ENCODE data around the gene LCN1.
A peak's percentile ranks its signal among the peaks of the same experiment; 100 is the strongest.
"Not testable (repeated sequence)": the region's sequence is repeated elsewhere in the genome, so short reads cannot be mapped to it uniquely, and the experiment has no call there.

Gene LCN1

DNA sequence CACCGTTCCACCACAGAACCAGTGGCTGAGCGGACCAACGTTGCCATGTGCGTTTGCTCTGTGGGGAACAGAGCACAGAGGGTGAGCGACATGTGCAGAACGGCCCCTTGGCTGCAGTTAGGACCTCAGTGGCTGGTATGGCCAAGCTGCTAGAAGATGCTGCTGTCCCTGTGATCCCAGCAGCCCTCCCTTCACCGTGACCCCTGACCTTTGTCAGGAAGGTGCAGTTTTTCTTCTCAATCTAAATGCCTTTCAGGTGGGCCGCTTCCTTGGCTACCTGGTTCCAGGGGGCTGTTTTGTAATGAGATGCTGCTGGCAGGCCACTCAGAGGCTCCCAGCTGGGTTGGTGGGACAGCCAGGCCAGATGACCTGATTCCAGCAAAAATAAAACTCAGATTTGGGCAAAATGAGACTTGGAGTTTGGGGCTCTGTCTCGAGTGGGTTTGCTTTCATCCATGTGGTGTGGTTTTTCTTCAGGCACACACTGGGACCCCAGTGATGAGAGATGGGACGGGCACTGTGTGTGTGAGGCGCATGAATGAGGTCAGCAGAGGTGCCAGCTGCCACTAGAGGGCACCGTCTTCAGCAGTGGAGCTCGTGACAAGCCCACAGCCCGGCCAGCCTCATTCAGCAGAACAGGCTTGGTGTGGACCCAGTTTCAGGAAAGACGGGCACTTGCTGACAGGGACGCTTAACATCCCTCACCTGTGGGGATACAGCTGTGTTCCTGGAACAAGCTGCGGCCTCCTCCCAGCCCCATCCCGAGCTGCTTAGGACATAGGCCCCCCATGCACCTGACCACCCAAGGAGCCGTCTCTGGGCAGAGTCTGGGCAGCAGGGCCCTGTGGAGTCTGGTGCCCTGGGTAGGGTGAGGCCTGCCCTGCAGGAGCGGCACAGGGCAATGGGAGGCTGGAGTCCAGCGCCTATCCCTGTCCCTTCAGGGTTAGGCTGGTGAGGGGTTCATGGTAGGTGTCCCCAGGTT lies 16.7 kb upstream of the LCN1 start:
- DNase-seq (ENCODE audit: low spot score) = peak; percentile 86

- no peak for DNase-seq (ENCODE audit: low spot score)
These were observed 15.6 kb upstream of the LCN1 start for GRCh38 chr9:135505406-135506187.

DNA sequence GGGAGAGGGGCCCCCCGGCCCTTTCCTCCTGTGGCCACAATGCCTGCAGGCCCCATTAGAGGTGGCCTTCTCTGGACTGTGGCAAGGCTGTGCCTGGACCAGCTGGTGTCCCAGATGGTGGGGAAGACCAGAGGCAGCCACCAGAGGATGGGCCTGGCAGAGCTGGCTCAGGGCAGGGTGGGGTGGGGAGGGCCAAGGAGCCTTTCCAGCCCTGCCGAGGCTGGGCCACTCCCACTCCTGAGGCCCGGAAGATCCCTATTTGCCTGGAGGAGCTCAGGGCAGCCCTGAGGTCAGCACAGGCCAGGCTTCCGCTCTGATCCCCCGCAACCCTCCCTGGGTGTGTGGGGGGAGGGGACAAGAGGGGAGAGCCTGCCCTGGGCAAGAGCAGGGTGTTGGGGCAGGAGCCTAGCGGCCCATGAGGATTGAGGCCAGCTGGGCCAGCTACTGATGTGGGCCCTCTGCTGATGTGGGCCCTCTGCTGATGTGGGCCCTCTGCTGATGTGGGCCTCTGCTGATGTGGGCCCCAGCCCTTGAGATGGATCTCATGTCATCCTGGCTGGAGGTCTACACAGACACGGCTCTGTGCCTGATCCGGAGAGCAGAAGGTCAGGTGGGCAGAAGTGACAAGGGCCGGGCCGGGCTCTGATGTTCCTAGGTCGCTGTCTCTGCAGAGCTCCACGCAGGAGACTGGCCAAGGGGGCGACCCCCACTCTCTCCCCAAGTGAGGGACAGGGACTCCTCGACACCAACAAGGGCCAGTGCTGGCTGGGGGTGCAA lies 14.7 kb upstream of the LCN1 start:
- no peak for DNase-seq (ENCODE audit: low spot score)

GRCh38 chr9:135507104-135508035 lies 13.9 kb upstream of the LCN1 start:
- DNase-seq (ENCODE audit: low spot score) = no peak

DNA sequence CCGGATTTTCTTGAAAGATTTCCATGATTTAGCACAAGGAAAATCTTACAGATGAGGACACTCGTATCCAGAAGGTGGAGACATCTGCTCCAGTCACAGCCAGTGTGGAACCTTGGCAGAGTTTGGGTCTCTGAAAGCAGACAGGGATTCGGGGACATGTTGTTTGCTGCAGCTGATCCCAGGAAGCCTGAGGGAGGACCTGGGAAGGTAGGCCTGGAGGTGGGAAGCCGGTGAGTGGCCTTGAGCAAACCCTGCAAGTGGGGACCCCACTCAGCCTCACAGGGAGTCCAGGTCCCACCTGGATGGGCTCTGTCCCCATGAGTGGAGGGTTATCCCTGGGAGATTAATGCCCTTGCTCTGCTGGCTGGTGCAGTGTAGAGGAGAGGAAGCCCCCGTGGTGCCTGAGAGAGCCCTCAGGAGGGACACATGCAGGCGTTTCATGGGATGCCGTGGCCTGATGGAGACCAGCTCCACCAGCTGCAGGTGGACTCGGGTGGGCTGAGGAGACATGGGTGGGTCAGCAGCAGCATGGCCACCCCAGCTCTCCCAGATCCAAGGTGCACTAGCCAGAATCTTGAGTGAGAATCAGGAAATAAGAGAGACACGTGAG lies 12.9 kb upstream of the LCN1 start:
- no peak for DNase-seq (ENCODE audit: low spot score)

GRCh38 chr9:135509458-135509857 lies 11.8 kb upstream of the LCN1 start:
- no peak for DNase-seq (ENCODE audit: low spot score)

- DNase-seq (ENCODE audit: low spot score) = no peak
These were observed 9.0 kb upstream of the LCN1 start for GRCh38 chr9:135512241-135512603.

GRCh38 chr9:135512904-135513303 lies 8.3 kb upstream of the LCN1 start:
- no peak for DNase-seq (ENCODE audit: low spot score)

GRCh38 chr9:135513351-135513846 lies 7.8 kb upstream of the LCN1 start:
- DNase-seq (ENCODE audit: low spot score) = no peak

DNA sequence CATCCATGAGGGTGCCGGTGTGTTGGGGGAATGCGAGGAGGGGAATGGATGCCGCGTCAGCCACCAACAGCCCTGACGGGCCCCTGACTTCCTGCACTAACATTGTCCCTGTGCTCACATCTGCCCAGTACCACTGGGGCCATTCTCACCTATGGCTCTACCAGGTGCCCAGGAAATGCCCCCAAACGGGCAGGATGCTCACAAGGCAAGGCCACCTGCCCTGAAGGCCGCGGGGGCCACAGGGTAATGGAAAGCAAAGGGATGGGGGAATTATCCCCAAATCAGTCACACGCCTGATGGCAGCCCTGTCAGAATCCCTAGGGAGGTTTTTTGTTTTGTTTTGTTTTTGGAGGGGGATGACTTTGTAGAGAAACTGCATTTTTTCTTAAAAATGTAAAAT lies 7.3 kb upstream of the LCN1 start:
- not testable (repeated sequence) for DNase-seq (ENCODE audit: low spot score)

DNA sequence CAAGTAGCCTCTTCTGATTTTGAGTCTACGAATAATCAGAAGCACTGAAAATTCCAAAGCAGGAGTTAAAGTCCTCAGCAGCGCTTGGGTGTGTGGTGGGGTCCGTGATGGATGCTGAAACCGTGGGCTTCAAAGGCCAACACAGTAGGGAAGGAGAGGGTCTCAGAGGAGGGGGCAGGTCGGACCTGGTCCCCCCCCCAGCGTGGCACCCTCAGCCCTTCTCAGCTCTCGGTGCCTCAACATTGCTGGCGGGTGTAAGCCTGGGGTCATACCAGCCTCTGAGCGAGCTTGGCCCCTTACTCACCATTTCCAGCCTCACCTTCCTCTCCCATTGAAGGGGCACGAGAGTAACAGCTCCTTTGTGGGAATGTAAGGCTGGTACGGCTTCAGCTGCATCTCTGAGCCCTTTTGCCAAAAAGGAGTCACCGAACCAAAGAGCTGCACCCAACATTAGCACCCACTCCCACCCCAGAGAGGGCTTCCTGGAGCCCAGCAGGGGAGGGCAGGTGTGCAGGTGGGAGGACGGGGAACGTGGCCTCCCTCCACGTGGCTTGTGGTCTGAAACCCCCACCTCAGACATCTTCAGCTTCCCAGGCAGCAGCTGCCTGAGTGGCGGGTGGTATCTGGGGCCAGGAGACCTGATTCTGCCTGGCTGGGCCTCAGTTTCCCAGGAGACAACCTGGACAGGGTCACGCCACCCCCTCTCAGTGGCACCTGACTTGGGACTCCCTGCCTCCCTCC lies 6.7 kb upstream of the LCN1 start:
- DNase-seq (ENCODE audit: low spot score) = no peak

- DNase-seq (ENCODE audit: low spot score) = no peak
These were observed 5.9 kb upstream of the LCN1 start for GRCh38 chr9:135515083-135515951.

DNA sequence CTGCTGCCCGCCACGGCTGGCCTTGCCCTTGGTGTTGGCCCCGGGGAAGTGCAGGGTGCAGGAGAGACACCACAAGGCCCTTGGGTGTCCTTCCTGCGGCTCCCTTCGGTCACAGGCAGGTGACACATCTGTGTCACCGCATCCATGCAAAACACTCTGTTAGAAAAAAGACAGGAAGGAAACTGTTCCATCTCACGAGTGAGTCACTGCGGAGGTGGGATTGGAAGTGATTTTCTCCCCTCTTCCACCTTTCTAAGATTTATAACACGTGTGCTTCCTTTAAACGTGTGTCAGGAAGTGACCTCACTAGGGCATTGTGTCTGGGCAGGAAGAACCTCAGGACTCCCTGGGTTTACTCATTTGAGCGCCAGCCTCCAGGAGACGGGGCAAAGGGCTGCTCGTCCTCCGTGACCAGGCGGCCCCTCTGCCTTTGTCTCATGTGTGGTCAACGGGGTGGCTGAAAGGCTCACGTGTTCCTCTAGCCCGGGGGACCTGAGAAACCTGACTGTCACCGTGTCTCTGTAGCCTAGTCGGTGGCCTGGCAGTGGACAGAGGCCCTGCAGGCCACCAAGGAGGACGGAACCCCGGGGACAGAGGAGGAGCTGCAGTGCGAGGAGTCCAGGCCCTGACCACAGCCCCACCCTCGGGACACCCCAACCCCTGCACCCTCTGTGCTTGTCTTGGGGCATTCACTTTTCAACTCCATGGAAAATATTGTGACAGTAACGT lies 4.9 kb upstream of the LCN1 start:
- DNase-seq (ENCODE audit: low spot score) = no peak

GRCh38 chr9:135517407-135517822 lies 3.8 kb upstream of the LCN1 start:
- DNase-seq (ENCODE audit: low spot score) = no peak

GRCh38 chr9:135519179-135519971 lies 1.9 kb upstream of the LCN1 start:
- DNase-seq (ENCODE audit: low spot score) = no peak

GRCh38 chr9:135521608-135522095 lies 412 bp downstream of the LCN1 start:
- DNase-seq (ENCODE audit: low spot score) = no peak

Measured in AG08396 (cell line).